HG03025 (cell line): Measurements from ENCODE around the gene NFASC.

Source experiments
- ATAC-seq: cut with Tn5 transposase; IDR thresholded peaks from one replicate; pipeline ENCODE4 v1.9.1; 2021; ENCODE audit warnings: mild to moderate bottlenecking, moderate library complexity; ENCODE audit not compliant: unreplicated experiment, low FRiP score

NFASC gene

GRCh38 chr1:205028390-205028789, 157.7 kb downstream of the NFASC start:
- ATAC-seq: no peak

DNA sequence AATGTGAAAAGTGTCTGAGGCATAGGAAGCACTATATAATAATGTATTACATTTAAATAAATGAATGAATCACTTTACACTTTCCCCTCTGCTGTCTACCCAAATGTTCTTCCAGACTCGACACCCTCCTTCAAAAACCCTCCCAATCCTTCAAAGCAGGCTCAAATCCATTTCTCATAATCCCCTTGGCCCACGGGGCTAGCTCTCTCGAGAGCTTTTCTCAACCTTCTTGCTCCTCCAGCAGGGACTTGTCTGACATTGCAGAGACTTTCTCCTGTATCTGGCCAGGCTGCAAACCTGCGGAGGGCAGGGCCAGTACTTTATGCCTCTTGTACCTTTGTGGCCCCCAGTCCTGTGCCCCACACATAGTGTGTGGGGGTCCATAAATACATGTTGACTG, 158.3 kb downstream of the NFASC start:
- ATAC-seq: no peak

GRCh38 chr1:205030241-205030640, 159.6 kb downstream of the NFASC start:
- no peak for ATAC-seq

GRCh38 chr1:205030896-205031295, 160.2 kb downstream of the NFASC start:
- no peak for ATAC-seq

DNA sequence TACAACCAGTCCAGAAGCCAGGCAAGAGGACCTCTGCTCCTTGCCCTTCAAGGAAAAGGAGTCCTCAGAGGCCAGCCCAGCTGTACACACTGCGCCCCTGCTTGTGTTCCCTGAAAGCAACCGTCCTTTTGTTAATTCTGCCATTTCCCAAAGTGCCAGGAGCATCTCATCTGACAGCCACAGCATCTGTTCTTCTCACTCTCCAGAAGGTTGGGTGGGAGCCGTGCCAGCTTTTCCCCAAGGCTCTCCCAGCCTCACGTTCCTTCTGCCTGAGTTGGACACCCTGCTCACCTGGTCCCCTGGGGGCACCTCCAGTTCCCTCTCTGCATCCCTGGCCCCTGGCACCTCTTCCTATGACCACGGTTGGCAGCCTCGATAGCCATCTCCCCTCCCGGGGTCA, 161.8 kb downstream of the NFASC start:
- ATAC-seq: no peak

- no peak for ATAC-seq
Observed at GRCh38 chr1:205037539-205037938, 166.9 kb downstream of the NFASC start.

- no peak for ATAC-seq
Observed at GRCh38 chr1:205038132-205038786, 167.6 kb downstream of the NFASC start.

DNA sequence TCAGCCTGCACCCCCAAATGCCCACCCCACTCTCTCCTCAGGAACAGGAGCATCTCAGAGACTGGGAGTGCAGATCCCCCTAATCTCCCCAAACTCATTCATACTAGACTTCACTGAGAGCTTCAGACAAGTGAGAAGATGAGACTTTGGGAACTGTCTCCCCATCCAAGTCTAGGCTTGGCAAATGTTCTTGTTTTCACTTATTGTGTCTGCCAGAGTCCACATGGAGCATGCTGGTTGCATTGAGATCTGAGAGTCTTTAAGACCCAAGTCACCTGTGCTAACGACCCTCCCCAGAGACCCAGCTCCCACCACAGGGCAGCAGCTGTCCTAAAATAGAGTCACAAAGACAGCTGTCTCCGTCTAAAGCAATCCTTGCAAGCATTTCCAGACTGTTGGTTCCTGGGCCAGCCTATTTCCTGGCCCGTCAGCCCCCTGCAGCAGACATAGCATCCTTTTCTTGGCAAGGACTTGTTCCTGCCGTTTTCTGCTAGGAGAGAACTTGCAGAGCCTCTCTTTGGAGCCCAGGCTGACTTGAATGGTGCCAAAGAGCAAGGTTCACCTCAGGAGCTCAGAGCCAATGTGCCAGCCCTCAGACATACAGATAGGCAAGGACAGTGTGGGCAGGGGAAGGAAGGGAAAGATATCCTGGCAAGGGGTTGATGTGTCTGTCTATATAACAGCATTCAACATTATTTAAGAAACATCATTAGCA, 170.5 kb downstream of the NFASC start:
- no peak for ATAC-seq

- ATAC-seq: no peak
Observed at GRCh38 chr1:205041998-205042910, 171.6 kb downstream of the NFASC start.

GRCh38 chr1:205042911-205043806, 172.5 kb downstream of the NFASC start, which contains the start of gene CNTN2:
Gene CNTN2, plus strand, starts transcription at chr1:205043212. Its CDS starts 9,974 bp downstream, at chr1:205053186.
- ATAC-seq: no peak

DNA sequence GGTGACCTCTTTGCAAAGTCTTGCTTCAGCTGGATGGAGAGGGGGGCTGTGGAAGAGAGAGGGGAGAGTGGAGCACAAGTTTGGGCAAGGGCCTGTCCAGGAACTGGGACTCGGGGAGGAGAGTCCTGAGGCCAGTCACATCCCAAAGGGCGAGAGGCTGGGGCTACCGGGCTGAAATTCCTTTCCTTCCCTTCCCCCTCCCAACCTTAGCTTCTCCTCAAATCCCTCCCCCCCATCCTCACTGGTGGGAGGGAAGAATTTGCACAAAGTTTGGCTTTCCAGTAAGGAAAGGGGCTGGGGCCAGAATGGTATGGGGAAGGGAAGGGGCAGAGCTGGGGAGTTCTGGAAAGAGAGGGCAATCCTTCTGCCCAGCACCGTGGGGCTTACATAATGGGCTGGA, 173.2 kb downstream of the NFASC start:
- no peak for ATAC-seq

- ATAC-seq: no peak
Observed at GRCh38 chr1:205044741-205045140, 174.1 kb downstream of the NFASC start.

DNA sequence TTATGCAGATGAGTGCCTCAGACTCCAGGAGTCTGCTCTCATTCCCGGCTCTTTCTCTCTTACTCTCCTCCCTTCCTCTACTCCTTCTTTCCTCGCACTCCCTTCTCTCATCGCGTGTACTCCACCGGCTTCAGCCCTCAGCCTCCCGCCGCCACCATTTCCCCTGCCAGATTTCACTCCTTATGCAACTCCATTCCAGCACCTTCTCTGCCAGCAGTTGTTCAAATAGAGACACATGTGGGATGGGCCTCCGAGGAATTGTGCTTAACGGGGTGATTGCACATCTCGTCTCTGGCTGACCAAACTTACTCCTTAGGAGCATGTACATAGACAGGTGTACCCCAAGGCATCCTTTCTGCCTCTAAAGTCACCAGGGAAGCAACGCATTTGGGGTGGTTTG, 174.5 kb downstream of the NFASC start:
- ATAC-seq: no peak

- no peak for ATAC-seq
Observed at GRCh38 chr1:205046870-205047269, 176.2 kb downstream of the NFASC start.

DNA sequence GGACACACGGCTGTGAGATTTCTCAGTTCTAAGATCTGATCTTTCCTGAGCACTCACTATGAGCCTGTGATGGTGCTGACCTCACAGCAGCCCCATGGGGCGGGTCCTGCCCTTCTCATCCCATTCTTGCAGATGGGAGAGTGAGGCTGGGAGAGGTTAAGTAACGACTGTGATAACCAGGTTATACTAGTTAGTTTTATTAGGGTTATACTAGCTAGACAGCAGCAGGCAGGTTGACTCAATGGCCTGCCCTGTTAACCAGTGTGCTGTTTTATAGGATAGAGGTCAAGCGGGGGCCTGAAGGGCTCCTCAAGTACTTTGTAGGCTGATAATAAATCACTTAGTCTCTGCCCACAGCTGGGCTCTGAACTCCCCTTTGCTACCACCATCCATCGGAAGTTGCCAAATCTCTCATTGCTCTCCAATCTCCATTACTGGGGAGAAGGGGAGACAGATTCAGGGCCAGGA, 177.1 kb downstream of the NFASC start:
- no peak for ATAC-seq

GRCh38 chr1:205048382-205048781, 177.7 kb downstream of the NFASC start:
- ATAC-seq: no peak

- ATAC-seq: no peak
Observed at GRCh38 chr1:205049479-205049878, 178.8 kb downstream of the NFASC start.

GRCh38 chr1:205052690-205053089, 182.0 kb downstream of the NFASC start:
- no peak for ATAC-seq

GRCh38 chr1:205053296-205053695, 182.6 kb downstream of the NFASC start:
- ATAC-seq: no peak

GRCh38 chr1:205054013-205054412, 183.4 kb downstream of the NFASC start:
- ATAC-seq: no peak
